Mesenchymal stem cell (in vitro differentiated cells and primary cell): ENCODE results near the gene CD96.

ENCODE experiments used
- DNase-seq: peaks from one replicate; pipeline ENCODE4 v3.0.0-alpha.2; 2013
- H2AFZ ChIP-seq: one replicate; pipeline ENCODE4 v1.6.1; 2013; ENCODE audit warnings: low read depth, mild to moderate bottlenecking, control low read depth, inconsistent platforms, low read length, moderate library complexity
- H2AK5ac ChIP-seq: 2 replicates; pipeline ENCODE4 v1.6.1; 2013; ENCODE audit warnings: low read length, moderate library complexity, mild to moderate bottlenecking, inconsistent platforms; ENCODE audit not compliant: severe bottlenecking
- H2BK120ac ChIP-seq: one replicate; pipeline ENCODE4 v1.6.1; 2013; ENCODE audit warnings: low read depth, mild to moderate bottlenecking, inconsistent platforms, low read length, moderate library complexity
- H2BK12ac ChIP-seq, 2 experiments: one replicate each; pipeline ENCODE4 v1.6.1; 2013; ENCODE audit warnings: inconsistent platforms in 2 of 2, low read length in 2 of 2, mild to moderate bottlenecking in 2 of 2, moderate library complexity in 2 of 2, control low read depth in 1 of 2
- H2BK15ac ChIP-seq: one replicate; pipeline ENCODE4 v1.6.1; 2013; ENCODE audit warnings: mild to moderate bottlenecking, low read depth, inconsistent platforms; ENCODE audit not compliant: poor library complexity, severe bottlenecking
- H2BK5ac ChIP-seq: 2 replicates; pipeline ENCODE4 v1.6.1; 2013; ENCODE audit warnings: low read depth, mild to moderate bottlenecking, low read length, control low read depth, inconsistent platforms; ENCODE audit not compliant: poor library complexity, severe bottlenecking
- H3K14ac ChIP-seq, 2 experiments: one replicate each; pipeline ENCODE4 v1.6.1; 2013; ENCODE audit warnings: inconsistent platforms in 2 of 2, low read length in 2 of 2, control low read depth in 1 of 2, mild to moderate bottlenecking in 1 of 2, moderate library complexity in 1 of 2
- H3K18ac ChIP-seq, 2 experiments: one replicate each; pipeline ENCODE4 v1.6.1; 2013; ENCODE audit warnings: inconsistent platforms in 2 of 2, low read length in 2 of 2, control low read depth in 1 of 2, low read depth in 1 of 2, mild to moderate bottlenecking in 1 of 2
- H3K23ac ChIP-seq, 2 experiments: one replicate each; pipeline ENCODE4 v1.6.1; 2013; ENCODE audit warnings: inconsistent platforms in 2 of 2, low read length in 2 of 2, mild to moderate bottlenecking in 2 of 2, moderate library complexity in 2 of 2, control low read depth in 1 of 2
- H3K27ac ChIP-seq: 2 replicates; pipeline ENCODE4 v1.5.1; 2013; ENCODE audit warnings: mild to moderate bottlenecking, moderate library complexity, low read length, control low read depth, inconsistent platforms; ENCODE audit not compliant: poor library complexity, severe bottlenecking
- H3K27me3 ChIP-seq, 2 experiments: 2 replicates each; pipeline versions ENCODE4 v1.6.1 to v1.7.0; 2013; ENCODE audit warnings: low read length in 2 of 2, mild to moderate bottlenecking in 2 of 2, moderate library complexity in 2 of 2, control low read depth in 1 of 2, inconsistent platforms in 1 of 2; ENCODE audit not compliant: control insufficient read depth in 1 of 2, insufficient read depth in 1 of 2
- H3K36me3 ChIP-seq, 2 experiments: 2 replicates each; pipeline versions ENCODE4 v1.6.1 to v1.7.0; 2013; ENCODE audit warnings: low read length in 2 of 2, control low read depth in 1 of 2, inconsistent platforms in 1 of 2, low read depth in 1 of 2, mild to moderate bottlenecking in 1 of 2; ENCODE audit not compliant: insufficient read depth in 2 of 2, control insufficient read depth in 1 of 2
- H3K4ac ChIP-seq, 2 experiments: one replicate each; pipeline ENCODE4 v1.6.1; 2013; ENCODE audit warnings: inconsistent platforms in 2 of 2, low read length in 2 of 2, mild to moderate bottlenecking in 2 of 2, moderate library complexity in 2 of 2, control low read depth in 1 of 2, low read depth in 1 of 2
- H3K4me1 ChIP-seq: 2 replicates; pipeline ENCODE4 v1.6.1; 2013; ENCODE audit warnings: low read depth, low read length, control low read depth; ENCODE audit not compliant: control insufficient read depth, insufficient read depth
- H3K4me2 ChIP-seq: 2 replicates; pipeline ENCODE4 v1.6.1; 2013; ENCODE audit warnings: low read length, mild to moderate bottlenecking, inconsistent platforms; ENCODE audit not compliant: poor library complexity, severe bottlenecking
- H3K4me3 ChIP-seq, 2 experiments: 2 replicates each; pipeline versions ENCODE4 v1.5.1 to v1.7.0; 2013; ENCODE audit warnings: low read length in 2 of 2, mild to moderate bottlenecking in 2 of 2, control low read depth in 1 of 2, low read depth in 1 of 2; ENCODE audit not compliant: insufficient read depth in 1 of 2
- H3K79me1 ChIP-seq: replicated peaks from 2 replicates; pipeline ENCODE4 v1.6.1; 2013; ENCODE audit warnings: mild to moderate bottlenecking, control low read depth, low read length, inconsistent platforms; ENCODE audit not compliant: poor library complexity, severe bottlenecking
- H3K9ac ChIP-seq: 2 replicates; pipeline ENCODE4 v1.7.0; 2013; ENCODE audit warnings: mild to moderate bottlenecking, low read length, moderate library complexity
- H3K9me3 ChIP-seq: 2 replicates; pipeline ENCODE4 v1.7.0; 2013; ENCODE audit warnings: mild to moderate bottlenecking, low read length; ENCODE audit not compliant: control insufficient read depth
- H4K8ac ChIP-seq: one replicate; pipeline ENCODE4 v1.6.1; 2013; ENCODE audit warnings: inconsistent platforms, mild to moderate bottlenecking, low read length, moderate library complexity
- H4K91ac ChIP-seq: one replicate; pipeline ENCODE4 v1.6.1; 2013; ENCODE audit warnings: mild to moderate bottlenecking, low read length, inconsistent platforms
- WGBS: methylation state at CpG from one replicate; pipeline ENCODE4 v1.1.7; 2013; ENCODE audit warnings: mixed read lengths; 5-methylcytosine and 5-hydroxymethylcytosine counted together

Gene CD96

GRCh38 chr3:111581403-111582119, 39.6 kb downstream of the CD96 start:
- no peaks in the 10 kb centered on the region for H3K79me1 ChIP-seq
- 62% methylated on average over 2 of the region's 2 CpGs for WGBS

GRCh38 chr3:111582120-111582474, 40.1 kb downstream of the CD96 start:
- DNase-seq, result peak; percentile 90
- peak overlapping the region; percentile 80 for H3K27ac ChIP-seq
- H2BK15ac ChIP-seq, result no peak overlapping the region
- H3K27me3 ChIP-seq, result no peaks in the 10 kb centered on the region
- no peak overlapping the region for H3K4ac ChIP-seq
- H3K4me2 ChIP-seq, result no peak overlapping the region
- H4K8ac ChIP-seq, result no peak overlapping the region
- H3K79me1 ChIP-seq, result no peaks in the 10 kb centered on the region
- H3K9me3 ChIP-seq, result no peaks in the 10 kb centered on the region
- no peak overlapping the region for H2AK5ac ChIP-seq
- no peak overlapping the region for H3K14ac ChIP-seq
- H4K91ac ChIP-seq, result no peak overlapping the region
- H2AFZ ChIP-seq, result no peak overlapping the region
- no peak overlapping the region for H3K9ac ChIP-seq
- peaks cover 4% of the 10 kb centered on the region for H3K4me1 ChIP-seq
- H2BK12ac ChIP-seq, result no peak overlapping the region
- H3K23ac ChIP-seq, result no peak overlapping the region
- no peak overlapping the region for H3K4me3 ChIP-seq
- no peak overlapping the region for H3K18ac ChIP-seq
- H3K36me3 ChIP-seq, result no peaks in the 10 kb centered on the region
- no CpG with 5 or more reads among the region's 1 CpG for WGBS
- no peak overlapping the region for H2BK5ac ChIP-seq
- no peak overlapping the region for H2BK120ac ChIP-seq

More at GRCh38 chr3:111581403-111582119, 39.6 kb downstream of the CD96 start:
- Histone ChIP-seq H3K27ac (peak overlapping the region; percentile 69), H4K91ac (no peak overlapping the region), H2AK5ac (peak overlapping the region; percentile 99), H2BK120ac (no peak overlapping the region), H2BK5ac (peak overlapping the region; percentile 50), H2AFZ (no peak overlapping the region), H3K9me3 (no peaks in the 10 kb centered on the region), H3K23ac (no peak overlapping the region), H2BK15ac (no peak overlapping the region), H3K27me3 (no peaks in the 10 kb centered on the region), H3K14ac (peak overlapping the region in 1 of 2 experiments; percentile 87), H3K4me2 (no peak overlapping the region), H3K18ac (peak overlapping the region in 1 of 2 experiments; percentile 81), H3K9ac (no peak overlapping the region), H3K4ac (peak overlapping the region in 1 of 2 experiments; percentile 67), H2BK12ac (no peak overlapping the region), H3K4me1 (peaks cover 4% of the 10 kb centered on the region), H3K36me3 (no peaks in the 10 kb centered on the region), H3K4me3 (no peak overlapping the region), H4K8ac (no peak overlapping the region)
- no peak for DNase-seq

- DNase-seq, result no peak
- H3K4me2 ChIP-seq, result no peak overlapping the region
- H3K36me3 ChIP-seq, result no peaks in the 10 kb centered on the region
- no peaks in the 10 kb centered on the region for H3K9me3 ChIP-seq
- H3K4ac ChIP-seq, result no peak overlapping the region
- H3K27me3 ChIP-seq, result no peaks in the 10 kb centered on the region
- no peak overlapping the region for H4K91ac ChIP-seq
- H3K23ac ChIP-seq, result no peak overlapping the region
- peaks cover 2% of the 10 kb centered on the region for H3K4me1 ChIP-seq
- H3K79me1 ChIP-seq, result no peaks in the 10 kb centered on the region
- no peak overlapping the region for H3K4me3 ChIP-seq
- no peak overlapping the region for H3K14ac ChIP-seq
- H3K9ac ChIP-seq, result no peak overlapping the region
- no peak overlapping the region for H2BK5ac ChIP-seq
- 100% methylated on average over 1 of the region's 1 CpG for WGBS
- no peak overlapping the region for H2BK120ac ChIP-seq
- no peak overlapping the region for H2BK12ac ChIP-seq
- H2BK15ac ChIP-seq, result no peak overlapping the region
- no peak overlapping the region for H4K8ac ChIP-seq
- no peak overlapping the region for H3K18ac ChIP-seq
- H2AFZ ChIP-seq, result no peak overlapping the region
- H2AK5ac ChIP-seq, result no peak overlapping the region
- H3K27ac ChIP-seq, result no peak overlapping the region
Measured at GRCh38 chr3:111584744-111585143, 42.7 kb downstream of the CD96 start.

GRCh38 chr3:111585217-111585616, 43.2 kb downstream of the CD96 start:
- H3K27me3 ChIP-seq, result no peaks in the 10 kb centered on the region

More at GRCh38 chr3:111585217-111585616, 43.2 kb downstream of the CD96 start:
- Histone ChIP-seq H3K14ac (no peak overlapping the region), H3K9ac (no peak overlapping the region), H2BK15ac (no peak overlapping the region), H4K91ac (no peak overlapping the region), H2BK120ac (no peak overlapping the region), H4K8ac (no peak overlapping the region), H3K79me1 (no peaks in the 10 kb centered on the region), H3K27ac (no peak overlapping the region), H2BK12ac (no peak overlapping the region), H3K4me1 (no peaks in the 10 kb centered on the region), H3K4me3 (no peak overlapping the region), H3K9me3 (no peaks in the 10 kb centered on the region), H2AK5ac (no peak overlapping the region), H3K36me3 (no peaks in the 10 kb centered on the region), H2AFZ (no peak overlapping the region), H3K23ac (no peak overlapping the region), H2BK5ac (no peak overlapping the region), H3K18ac (no peak overlapping the region), H3K4ac (no peak overlapping the region), H3K4me2 (no peak overlapping the region)
- WGBS, result 88% methylated on average over 1 of the region's 1 CpG
- no peak for DNase-seq
